Measurements from ENCODE around the gene MALT1. TPM values are rescaled to one million over a fixed set of nuclear protein-coding genes. Genes with fewer than 3 reads are reported as not detected.

MALT1 gene
- total RNA-seq, 1 experiment from 2014 or later, result 28.5 TPM

DNA sequence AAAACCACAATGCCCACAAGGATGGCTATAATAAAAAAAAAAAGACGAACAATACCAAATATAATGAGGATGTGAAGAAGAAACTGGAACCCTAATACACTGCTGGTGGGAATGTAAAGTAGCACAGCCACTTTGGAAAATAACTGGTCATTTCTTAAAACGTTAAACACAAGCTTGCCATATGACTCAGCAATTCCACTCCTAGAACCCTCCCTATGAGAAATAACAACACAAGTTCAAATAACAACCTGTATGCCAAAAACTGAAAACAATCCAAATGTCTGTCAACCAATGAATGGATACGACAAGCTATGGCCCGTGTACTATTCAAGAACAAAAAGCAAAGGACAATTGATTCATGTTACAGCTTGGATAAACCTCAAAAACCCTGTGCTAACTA is 35.4 kb upstream of the MALT1 start:
- Mint-ChIP-seq H3K9me3 (ENCODE audit: unreplicated experiment) (no peaks in the 10 kb centered on the region), H3K27me3 (ENCODE audit: insufficient read depth, unreplicated experiment) (no peaks in the 10 kb centered on the region), H3K4me3 (ENCODE audit: unreplicated experiment) (peak overlapping the region; percentile 21), H3K4me1 (ENCODE audit: insufficient read depth, unreplicated experiment) (peaks cover 10% of the 10 kb centered on the region), H3K36me3 (ENCODE audit: insufficient read depth, unreplicated experiment) (peaks cover 7% of the 10 kb centered on the region), H3K27ac (ENCODE audit: low read depth, unreplicated experiment) (peak overlapping the region; percentile 85)
- DNase-seq (ENCODE audit: unreplicated experiment), result peak; percentile 89
- intact Hi-C loops (cut with micrococcal nuclease), result loop anchor here (5.0 kb wide), 1 partner anchor 54 kb away; no protein-coding TSS in a partner anchor
- TF ChIP-seq, protein P1, sequence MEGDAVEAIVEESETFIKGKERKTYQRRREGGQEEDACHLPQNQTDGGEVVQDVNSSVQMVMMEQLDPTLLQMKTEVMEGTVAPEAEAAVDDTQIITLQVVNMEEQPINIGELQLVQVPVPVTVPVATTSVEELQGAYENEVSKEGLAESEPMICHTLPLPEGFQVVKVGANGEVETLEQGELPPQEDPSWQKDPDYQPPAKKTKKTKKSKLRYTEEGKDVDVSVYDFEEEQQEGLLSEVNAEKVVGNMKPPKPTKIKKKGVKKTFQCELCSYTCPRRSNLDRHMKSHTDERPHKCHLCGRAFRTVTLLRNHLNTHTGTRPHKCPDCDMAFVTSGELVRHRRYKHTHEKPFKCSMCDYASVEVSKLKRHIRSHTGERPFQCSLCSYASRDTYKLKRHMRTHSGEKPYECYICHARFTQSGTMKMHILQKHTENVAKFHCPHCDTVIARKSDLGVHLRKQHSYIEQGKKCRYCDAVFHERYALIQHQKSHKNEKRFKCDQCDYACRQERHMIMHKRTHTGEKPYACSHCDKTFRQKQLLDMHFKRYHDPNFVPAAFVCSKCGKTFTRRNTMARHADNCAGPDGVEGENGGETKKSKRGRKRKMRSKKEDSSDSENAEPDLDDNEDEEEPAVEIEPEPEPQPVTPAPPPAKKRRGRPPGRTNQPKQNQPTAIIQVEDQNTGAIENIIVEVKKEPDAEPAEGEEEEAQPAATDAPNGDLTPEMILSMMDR (IDR thresholded peaks at IDR 0.05; ENCODE audit: unreplicated experiment), result no peak
- POLR2A ChIA-PET, result interaction anchor here (0.6 to 3.7 kb wide), 10 partner anchors 16 to 68 kb away, joined by 3 to 31 read pairs (median 3); partner anchors contain the start of gene MALT1
- CTCF ChIA-PET, result interaction anchor here (0.7 to 1.1 kb wide), 4 partner anchors 14 to 107 kb away, joined by 3 to 5 read pairs (median 4); no protein-coding TSS in a partner anchor
- no TSS peak for BruUV-seq (replicated peaks)

DNA sequence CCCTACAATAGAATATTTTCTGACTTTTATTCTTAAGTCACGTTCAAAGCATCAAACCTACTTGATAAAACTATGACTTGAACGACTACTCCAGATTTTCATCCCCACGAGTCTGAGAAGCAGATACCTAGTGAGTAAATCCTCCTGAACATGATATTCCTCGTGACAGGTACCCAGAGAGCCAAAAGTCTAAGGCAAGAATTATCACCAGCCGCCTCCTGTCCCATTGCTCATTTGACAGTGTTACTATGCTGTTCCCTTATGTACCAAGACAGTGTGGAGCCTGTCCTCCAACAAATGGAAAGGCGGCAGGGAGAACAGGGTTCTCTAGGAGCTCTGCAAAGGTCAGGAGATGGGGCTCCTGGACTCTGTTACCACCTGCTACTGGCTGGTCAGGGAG is 34.1 kb upstream of the MALT1 start:
- peaks cover 10% of the 10 kb centered on the region for H3K4me1 Mint-ChIP-seq (ENCODE audit: insufficient read depth, unreplicated experiment)
- H3K36me3 Mint-ChIP-seq (ENCODE audit: insufficient read depth, unreplicated experiment), result peaks cover 7% of the 10 kb centered on the region
- BruUV-seq (replicated peaks), result no TSS peak
- DNase-seq (ENCODE audit: unreplicated experiment), result no peak
- H3K27me3 Mint-ChIP-seq (ENCODE audit: insufficient read depth, unreplicated experiment), result no peaks in the 10 kb centered on the region
- intact Hi-C loops (cut with micrococcal nuclease), result loop anchor here (5.0 kb wide), 1 partner anchor 55 kb away; no protein-coding TSS in a partner anchor
- POLR2A ChIA-PET, result interaction anchor here (0.5 to 3.7 kb wide), 6 partner anchors 13 to 428 kb away, joined by 3 to 31 read pairs (median 3); partner anchors contain the start of gene MALT1
- no peak overlapping the region for H3K27ac Mint-ChIP-seq (ENCODE audit: low read depth, unreplicated experiment)
- H3K4me3 Mint-ChIP-seq (ENCODE audit: unreplicated experiment), result no peak overlapping the region
- H3K9me3 Mint-ChIP-seq (ENCODE audit: unreplicated experiment), result no peaks in the 10 kb centered on the region
- CTCF ChIA-PET, result interaction anchor here (0.7 to 1.5 kb wide), 2 partner anchors 107 to 146 kb away, joined by 3 to 5 read pairs; no protein-coding TSS in a partner anchor
- TF ChIP-seq, protein P1 (IDR thresholded peaks at IDR 0.05; ENCODE audit: unreplicated experiment), result no peak

GRCh38 chr18:58637946-58638345 is 33.3 kb upstream of the MALT1 start:
- DNase-seq (ENCODE audit: unreplicated experiment), result no peak
- H3K27ac Mint-ChIP-seq (ENCODE audit: low read depth, unreplicated experiment), result peak overlapping the region; percentile 0
- peaks cover 7% of the 10 kb centered on the region for H3K36me3 Mint-ChIP-seq (ENCODE audit: insufficient read depth, unreplicated experiment)
- no peak overlapping the region for H3K4me3 Mint-ChIP-seq (ENCODE audit: unreplicated experiment)
- CTCF ChIA-PET, result interaction anchor here (1.5 kb wide), 1 partner anchor 108 kb away, joined by 3 read pairs; no protein-coding TSS in a partner anchor
- no peaks in the 10 kb centered on the region for H3K27me3 Mint-ChIP-seq (ENCODE audit: insufficient read depth, unreplicated experiment)
- H3K4me1 Mint-ChIP-seq (ENCODE audit: insufficient read depth, unreplicated experiment), result peaks cover 10% of the 10 kb centered on the region
- POLR2A ChIA-PET, result interaction anchor here (0.5 to 3.7 kb wide), 3 partner anchors 30 to 67 kb away, joined by 3 to 31 read pairs (median 3); partner anchors contain the start of gene MALT1
- intact Hi-C loops (cut with micrococcal nuclease), result loop anchor here (5.0 kb wide), 1 partner anchor 56 kb away; no protein-coding TSS in a partner anchor
- no TSS peak for BruUV-seq (replicated peaks)
- TF ChIP-seq, protein P1 (IDR thresholded peaks at IDR 0.05; ENCODE audit: unreplicated experiment), result no peak
- no peaks in the 10 kb centered on the region for H3K9me3 Mint-ChIP-seq (ENCODE audit: unreplicated experiment)

GRCh38 chr18:58638441-58638840 is 32.8 kb upstream of the MALT1 start:
- TF ChIP-seq, protein P1 (IDR thresholded peaks at IDR 0.05; ENCODE audit: unreplicated experiment), result no peak
- no peak for DNase-seq (ENCODE audit: unreplicated experiment)
- no peaks in the 10 kb centered on the region for H3K9me3 Mint-ChIP-seq (ENCODE audit: unreplicated experiment)
- H3K36me3 Mint-ChIP-seq (ENCODE audit: insufficient read depth, unreplicated experiment), result peaks cover 7% of the 10 kb centered on the region
- intact Hi-C loops (cut with micrococcal nuclease), result loop anchor here (5.0 kb wide), 1 partner anchor 56 kb away; no protein-coding TSS in a partner anchor
- H3K4me1 Mint-ChIP-seq (ENCODE audit: insufficient read depth, unreplicated experiment), result peaks cover 10% of the 10 kb centered on the region
- H3K4me3 Mint-ChIP-seq (ENCODE audit: unreplicated experiment), result no peak overlapping the region
- ChIA-PET POLR2A (interaction anchor here (0.6 to 2.8 kb wide), 3 partner anchors 12 to 68 kb away, joined by 3 to 22 read pairs (median 5); no protein-coding TSS in a partner anchor), CTCF (interaction anchor here (1.1 to 1.5 kb wide), 2 partner anchors 13 to 108 kb away, joined by 3 read pairs; no protein-coding TSS in a partner anchor)
- H3K27me3 Mint-ChIP-seq (ENCODE audit: insufficient read depth, unreplicated experiment), result no peaks in the 10 kb centered on the region
- no TSS peak for BruUV-seq (replicated peaks)
- no peak overlapping the region for H3K27ac Mint-ChIP-seq (ENCODE audit: low read depth, unreplicated experiment)
